GM12878 (cell line): ENCODE results near the gene CEP83. TPM values are rescaled to one million over a fixed set of nuclear protein-coding genes. Genes with fewer than 3 reads are reported as not detected.
"Not testable (repeated sequence)": the region's sequence is repeated elsewhere in the genome, so short reads cannot be mapped to it uniquely, and the experiment has no call there.

Experiments used
- ATAC-seq: fragments of 200-7000 bp; cut with Tn5 transposase; 3 replicates; pipeline ENCODE4 v1.9.1; 2020; ENCODE audit warnings: mild to moderate bottlenecking, moderate library complexity
- BruUV-seq: library from RNA; stranded (reverse); fragments of 400-500 nt; replicated peaks from 2 replicates; lab custom pipeline; 2021; lab: Mats Ljungman, UMichigan
- CTCF ChIA-PET: fragments of 300-600 bp; sonication (Branson Sonifier 250); formaldehyde crosslinking; extraction: SDS; loops from one replicate; lab custom pipeline; 2021; ENCODE audit warnings: inconsistent platforms; lab: Yijun Ruan, JAX
- POLR2A ChIA-PET: fragments of 350-600 bp; formaldehyde crosslinking; extraction: SDS; loops from one replicate; lab custom pipeline; 2021; ENCODE audit warnings: inconsistent platforms; lab: Charles Lee
- RAD21 ChIA-PET: fragments of 300-600 bp; sonication (Branson Sonifier 250); formaldehyde crosslinking; loops from one replicate; lab custom pipeline; 2023; ENCODE audit warnings: antibody characterized with exemption; ENCODE audit not compliant: unreplicated experiment; lab: Charles Lee
- SMC1A ChIA-PET: fragments of 300-600 bp; sonication (Branson Sonifier 250); formaldehyde crosslinking; loops from one replicate; lab custom pipeline; 2023; ENCODE audit not compliant: unreplicated experiment, uncharacterized antibody; lab: Charles Lee
- DNase-seq: peaks from one replicate; pipeline ENCODE4 v3.0.0-alpha.2; 2011; ENCODE audit warnings: low read depth, low spot score
- FAIRE-seq: peaks from 3 replicates; lab custom pipeline; 2011; peaks lifted over from hg19 to GRCh38; lab: Jason Lieb, UNC
- H2AFZ ChIP-seq: 2 replicates; pipeline ENCODE4 v1.6.0; 2011; ENCODE audit warnings: low read depth, low read length, control low read depth; ENCODE audit not compliant: control insufficient read depth
- H3K27ac ChIP-seq: 2 replicates; pipeline ENCODE4 v1.5.1; 2011; ENCODE audit warnings: control low read depth; ENCODE audit not compliant: control insufficient read depth, insufficient read depth
- H3K27me3 ChIP-seq, 2 experiments: replicated peaks in 1 of 2; 2 replicates each; pipeline versions ENCODE4 v1.6.0 to v1.6.1; 2011; ENCODE audit warnings: low read length in 1 of 2; ENCODE audit not compliant: control insufficient read depth in 2 of 2, insufficient read depth in 2 of 2
- H3K36me3 ChIP-seq, 2 experiments: 2 replicates each; pipeline ENCODE4 v1.5.1; 2011; ENCODE audit warnings: low read length in 1 of 2; ENCODE audit not compliant: control insufficient read depth in 2 of 2, insufficient read depth in 2 of 2
- H3K4me1 ChIP-seq: 2 replicates; pipeline ENCODE4 v1.6.1; 2011; ENCODE audit warnings: mild to moderate bottlenecking, low read length, moderate library complexity, mixed read lengths; ENCODE audit not compliant: control insufficient read depth, insufficient read depth
- H3K4me2 ChIP-seq: 2 replicates; pipeline ENCODE4 v1.6.0; 2011; ENCODE audit warnings: control low read depth; ENCODE audit not compliant: control insufficient read depth, insufficient read depth
- H3K4me3 ChIP-seq: fragments of 200-600 bp; sonication (generic); 2 replicates; pipeline ENCODE4 v1.5.1; 2016
- H3K79me2 ChIP-seq: 2 replicates; pipeline ENCODE4 v1.6.0; 2011; ENCODE audit warnings: low read length; ENCODE audit not compliant: control insufficient read depth, insufficient read depth
- H3K9ac ChIP-seq: 2 replicates; pipeline ENCODE4 v1.8.0; 2011; ENCODE audit warnings: low read length, control low read depth, mixed read lengths; ENCODE audit not compliant: control insufficient read depth, insufficient read depth
- H3K9me3 ChIP-seq: replicated peaks from 3 replicates; pipeline ENCODE4 v1.5.1; 2011; ENCODE audit warnings: mild to moderate bottlenecking, low read length; ENCODE audit not compliant: control insufficient read depth, insufficient read depth
- H4K20me1 ChIP-seq: 2 replicates; pipeline ENCODE4 v1.6.0; 2011; ENCODE audit not compliant: control insufficient read depth, insufficient read depth
- ATF7 ChIP-seq: fragments of 450-650 bp; IDR thresholded peaks from 2 replicates; pipeline ENCODE4 v1.6.1; 2016; ENCODE audit warnings: low read depth, mild to moderate bottlenecking
- BCLAF1 ChIP-seq: fragments of 450-650 bp; IDR thresholded peaks from 2 replicates; pipeline ENCODE4 v1.6.1; 2017; ENCODE audit warnings: antibody characterized with exemption, mild to moderate bottlenecking, moderate library complexity
- E2F4 ChIP-seq: IDR thresholded peaks from 2 replicates; pipeline ENCODE4 v1.6.1; 2012; ENCODE audit warnings: low read depth, low read length, improper control_type of control experiment
- FOS ChIP-seq: IDR thresholded peaks from 3 replicates; pipeline ENCODE4 v1.6.1; 2011; ENCODE audit warnings: borderline replicate concordance; ENCODE audit not compliant: insufficient read length; ENCODE audit errors: extremely low read depth
- IKZF1 ChIP-seq: fragments of 450-650 bp; conservative IDR thresholded peaks from 2 replicates; pipeline ENCODE4 v1.6.1; 2017; ENCODE audit warnings: antibody characterized with exemption, mild to moderate bottlenecking
- IRF5 ChIP-seq: fragments of 450-650 bp; IDR thresholded peaks from 2 replicates; pipeline ENCODE4 v1.6.1; 2017; ENCODE audit warnings: borderline replicate concordance
- USF2 ChIP-seq: IDR thresholded peaks from 2 replicates; pipeline ENCODE4 v1.6.1; 2011; ENCODE audit warnings: low read depth, low read length, improper control_type of control experiment, borderline replicate concordance
- ZZZ3 ChIP-seq: IDR thresholded peaks from 2 replicates; pipeline ENCODE4 v1.6.1; 2011; ENCODE audit warnings: low read depth; ENCODE audit not compliant: control insufficient read depth, insufficient read length
- WGBS: methylation state at CpG from one replicate; pipeline ENCODE4 v1.1.6; 2016; ENCODE audit warnings: low lambda C conversion rate; ENCODE audit not compliant: insufficient replicate concordance, insufficient coverage; ENCODE audit errors: missing lambda C conversion rate; 5-methylcytosine and 5-hydroxymethylcytosine counted together
- in situ Hi-C: fragments of 300-500 bp; cut with MboI; formaldehyde crosslinking; loops from 9 replicates; pipeline ENCODE4 v1.14.3; 2018; ENCODE audit warnings: mixed read lengths
- intact Hi-C: fragments of 100-400 bp; cut with micrococcal nuclease; formaldehyde crosslinking; loops from one replicate; pipeline ENCODE4 v1.14.2; 2022; ENCODE audit not compliant: unreplicated experiment
- polyA plus RNA-seq, 11 experiments: library from polyadenylated mRNA; depleted of rRNA in 4 of 11; unstranded in 6 of 11; stranded (reverse) in 5 of 11; fragments of >200 nt; fragmentation: Nextera tagmentation in 4 of 11; fragmentation: Illumina TruSeq in 1 of 11; extraction: Ambion mirVana in 4 of 11; extraction: Trizol in 1 of 11; gene quantifications; 1 replicate in 1 of 11; 2 replicates in 10 of 11; pipeline versions ENCODE4 v1.2.1 to v1.2.3, GENCODE V29; 2011 to 2016; ENCODE audit warnings: inconsistent platforms in 2 of 11, missing spikeins in 2 of 11, low read depth in 1 of 11
- total RNA-seq, 4 experiments: library from RNA; depleted of rRNA in 3 of 4; stranded (reverse); fragments of >200 nt in 3 of 4; fragmentation: Illumina TruSeq in 1 of 4; extraction: Trizol in 1 of 4; gene quantifications; 2 replicates each; pipeline versions ENCODE4 v1.2.1 to v1.2.3, GENCODE V29; 2013 to 2021

CEP83 gene
- total and polyA plus RNA-seq, 10 of the 15 experiments (the other 5 are each of a cell fraction or from before 2014, with no cell fraction given) = 4.3 to 39.0 (median 22.5) TPM

- no peak for TF ChIP-seq BCLAF1
Measured at GRCh38 chr12:94397401-94397800, 62.3 kb downstream of the CEP83 start (continued).

GRCh38 chr12:94396014-94396413 is 63.7 kb downstream of the CEP83 start:
- CTCF ChIA-PET, BruUV-seq, H3K27me3 ChIP-seq, H3K79me2 ChIP-seq, H2AFZ ChIP-seq, H3K9ac ChIP-seq, H3K4me2 ChIP-seq, H3K27ac ChIP-seq, RAD21 ChIA-PET, H3K4me3 ChIP-seq, H3K4me1 ChIP-seq, intact Hi-C loops, DNase-seq, POLR2A ChIA-PET, ATAC-seq, H4K20me1 ChIP-seq, FAIRE-seq, in situ Hi-C loops, H3K36me3 ChIP-seq: not testable (repeated sequence)
- WGBS = 99% methylated on average over 4 of the region's 4 CpGs
- peaks cover 12% of the 10 kb centered on the region for H3K9me3 ChIP-seq
- SMC1A ChIA-PET = interaction anchor here (0.9 to 1.7 kb wide), 2 partner anchors 8 to 10 kb away, joined by 4 to 5 read pairs; no protein-coding TSS in a partner anchor

- ChIA-PET SMC1A (interaction anchor here (2.0 kb wide), 1 partner anchor 11 kb away, joined by 4 read pairs; no protein-coding TSS in a partner anchor), POLR2A (no interaction called here), CTCF (no interaction called here), RAD21 (interaction anchor here (0.9 kb wide), 1 partner anchor 100 kb away, joined by 3 read pairs; no protein-coding TSS in a partner anchor)
- DNase-seq (no peak), ATAC-seq (no peak), FAIRE-seq (no peak)
- Histone ChIP-seq H3K27ac (no peak overlapping the region), H3K4me1 (no peaks in the 10 kb centered on the region), H3K4me3 (no peak overlapping the region), H3K79me2 (no peaks in the 10 kb centered on the region; the same call in 1 of the 2 replicates), H3K27me3 (no peaks in the 10 kb centered on the region), H3K9me3 (peaks cover 7% of the 10 kb centered on the region; the same call in 2 of the 3 replicates), H2AFZ (no peak overlapping the region), H3K4me2 (no peak overlapping the region), H3K9ac (no peak overlapping the region), H4K20me1 (no peaks in the 10 kb centered on the region), H3K36me3 (peaks cover 0 to 2% of the 10 kb centered on the region in 2 experiments; a peak in 3 of 4 replicates)
- no TSS peak for BruUV-seq
- intact Hi-C loops = no loop called here
- WGBS = 94% methylated on average over 4 of the region's 4 CpGs
- in situ Hi-C loops = no loop called here
- TF ChIP-seq ZZZ3 (no peak), IRF5 (no peak), IKZF1 (no peak), E2F4 (no peak), USF2 (no peak), FOS (no peak), ATF7 (no peak)
Measured at GRCh38 chr12:94390130-94390485, 69.6 kb downstream of the CEP83 start.
